Sciatic nerve (tissue), 2 donors: ENCODE measurements around the gene RNF215. TPM values are rescaled to one million over a fixed set of nuclear protein-coding genes. Genes with fewer than 3 reads are reported as not detected.
"Not testable (repeated sequence)": the region's sequence is repeated elsewhere in the genome, so short reads cannot be mapped to it uniquely, and the experiment has no call there.

Experiments
- ATAC-seq: fragments of 200-7000 bp; cut with Tn5 transposase; one replicate; pipeline ENCODE4 v1.9.1; 2020; ENCODE audit warnings: mild to moderate bottlenecking, moderate library complexity
- DNase-seq: peaks from one replicate; pipeline ENCODE4 v3.0.0-alpha.2; 2020; ENCODE audit warnings: low spot score
- intact Hi-C: fragments of 100-400 bp; cut with DNase I; formaldehyde crosslinking; loops from one replicate; pipeline ENCODE4 v1.14.2; 2022
- total RNA-seq: library from RNA; stranded (reverse); fragmentation: NEBNext Ultra II Directional; extraction: Animal tissue kit (Norgen Biotek cat#: 25700); gene quantifications from one replicate; pipeline ENCODE4 v1.2.1, GENCODE V29; 2021
- donor health status: DM: no; HTN: no; CAD: no.
- donor health status: DM: no; HTN: no; CAD: no.

RNF215 gene
- total RNA-seq, 1 donor from 2014 or later: 25.5 TPM

DNA sequence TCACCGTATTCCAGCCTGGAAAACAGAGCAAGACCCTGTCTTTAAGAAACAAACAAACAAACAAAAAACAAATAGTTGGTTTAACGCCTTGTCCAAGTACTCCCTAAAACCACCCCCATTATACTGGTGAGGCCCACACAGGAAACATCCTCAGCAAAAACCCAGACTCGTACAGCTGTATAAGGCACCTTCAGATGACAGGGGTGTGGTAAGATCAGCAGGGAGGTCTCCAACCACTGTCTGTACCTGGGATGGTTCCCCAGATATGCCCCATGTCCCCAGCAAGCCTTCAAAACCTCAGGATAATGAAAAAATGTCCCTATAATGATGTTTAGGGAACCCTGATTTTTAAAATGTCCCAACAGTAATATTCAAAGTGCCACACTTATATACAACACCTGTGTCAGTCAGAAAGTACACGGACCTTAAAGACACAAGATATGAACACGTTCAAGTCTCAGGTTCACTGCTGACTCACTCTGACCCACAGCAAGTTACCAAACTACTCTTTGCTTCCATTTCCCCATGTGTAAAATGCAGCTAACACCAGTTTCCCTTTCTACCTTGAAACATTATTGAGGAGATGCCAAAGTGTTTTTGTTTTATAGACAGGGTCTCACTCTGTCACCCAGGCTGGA, 39.8 kb downstream of the RNF215 start:
- intact Hi-C loops: no loop called here
- no peak for DNase-seq
- ATAC-seq: no peak

DNA sequence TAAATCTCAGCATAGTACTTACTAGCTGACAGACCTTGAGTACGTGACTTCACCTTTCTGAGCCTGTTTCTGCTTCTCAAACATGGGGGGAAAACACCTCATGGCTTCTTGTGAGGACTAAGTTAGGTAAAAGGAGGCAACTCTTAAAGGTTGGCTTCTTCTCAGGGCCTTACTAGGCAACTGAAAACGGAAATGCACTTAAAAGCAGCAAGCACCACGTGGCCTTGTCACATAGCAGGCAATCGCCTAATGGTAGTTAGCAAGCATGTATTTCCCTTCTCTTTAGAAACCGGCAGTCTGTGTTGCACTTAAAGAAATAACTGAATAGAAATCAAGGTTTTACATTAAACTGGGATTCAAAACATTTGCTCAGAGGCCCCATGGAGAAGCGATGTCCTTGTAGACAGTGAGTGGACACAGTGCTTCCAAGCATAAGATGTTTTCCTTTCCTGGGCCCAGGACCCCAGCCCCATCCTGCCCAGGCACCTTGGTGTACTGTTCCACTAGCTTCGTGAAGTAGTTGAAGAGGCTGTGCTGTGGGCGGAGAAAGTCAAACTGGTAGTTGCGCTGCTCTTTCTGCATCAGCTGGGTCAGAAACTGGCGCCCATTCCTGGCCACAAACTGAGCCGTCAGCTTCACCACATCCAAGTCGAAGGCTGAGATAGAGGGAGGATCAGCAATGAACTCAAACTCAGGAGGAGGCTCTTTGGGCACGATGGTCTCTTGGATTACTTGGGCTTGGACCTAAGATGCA, 42.6 kb downstream of the RNF215 start:
- intact Hi-C loops: no loop called here
- ATAC-seq (no peak), DNase-seq (no peak)

DNA sequence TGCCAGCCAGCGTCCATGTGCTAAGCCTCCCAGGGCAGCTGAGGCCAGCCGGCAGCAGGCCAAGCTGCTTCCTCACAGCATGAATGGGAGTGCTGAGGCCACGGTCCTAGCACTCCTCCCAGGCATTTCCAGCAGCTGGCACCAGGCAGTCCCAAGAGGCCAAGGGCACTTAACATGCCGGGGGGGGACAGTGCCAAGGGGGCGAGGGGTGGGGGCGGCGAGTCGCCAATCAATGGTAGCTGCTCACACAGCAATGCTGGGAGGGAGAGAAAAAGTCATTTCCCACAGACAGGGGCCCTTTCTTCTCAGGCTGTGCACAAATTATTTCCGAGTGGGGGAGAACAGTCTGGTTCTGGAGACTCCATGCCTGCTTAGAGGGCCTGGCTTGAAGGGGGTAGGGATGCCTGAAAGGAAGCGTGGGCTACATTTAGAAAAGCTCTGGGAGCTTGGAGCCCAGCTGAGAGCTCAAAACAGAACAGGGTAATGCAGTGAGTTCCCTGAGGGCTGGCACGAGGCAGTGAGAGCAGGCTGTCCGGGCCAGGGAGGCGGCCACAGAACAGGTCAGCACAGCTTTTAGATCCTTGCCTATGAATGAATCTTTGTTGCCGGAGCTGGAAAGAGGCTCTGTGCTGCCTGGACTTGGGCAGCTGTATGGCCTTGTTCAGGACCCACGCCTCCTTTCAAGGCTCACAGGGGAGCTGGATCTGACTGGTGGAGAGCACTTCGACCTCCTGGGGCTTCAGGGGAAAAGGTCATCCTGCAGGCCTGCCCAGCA, 46.1 kb downstream of the RNF215 start:
- ATAC-seq (peak; percentile 89), DNase-seq (peak; percentile 80)
- intact Hi-C loops: no loop called here

DNA sequence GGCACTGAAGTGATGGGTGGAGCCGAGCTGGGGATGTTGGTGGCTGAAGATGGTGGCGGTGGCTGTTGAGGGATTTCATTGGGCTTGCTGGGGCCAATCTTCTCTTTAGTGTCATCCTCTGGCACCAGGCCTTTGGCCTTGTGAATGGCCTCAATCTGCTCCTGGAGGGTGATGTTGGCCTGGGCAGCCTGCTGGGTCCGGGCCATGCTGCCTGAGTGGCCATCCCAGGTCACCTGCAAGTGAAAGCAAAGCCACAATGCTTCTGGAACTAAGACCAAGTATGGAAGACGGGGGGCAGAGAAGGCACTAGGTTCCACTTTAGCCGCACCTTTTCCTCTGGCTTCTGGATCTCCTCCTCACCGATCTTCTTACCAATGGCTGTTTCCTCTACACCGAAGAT, 48.4 kb downstream of the RNF215 start:
- ATAC-seq (no peak), DNase-seq (no peak)
- intact Hi-C loops: no loop called here

DNA sequence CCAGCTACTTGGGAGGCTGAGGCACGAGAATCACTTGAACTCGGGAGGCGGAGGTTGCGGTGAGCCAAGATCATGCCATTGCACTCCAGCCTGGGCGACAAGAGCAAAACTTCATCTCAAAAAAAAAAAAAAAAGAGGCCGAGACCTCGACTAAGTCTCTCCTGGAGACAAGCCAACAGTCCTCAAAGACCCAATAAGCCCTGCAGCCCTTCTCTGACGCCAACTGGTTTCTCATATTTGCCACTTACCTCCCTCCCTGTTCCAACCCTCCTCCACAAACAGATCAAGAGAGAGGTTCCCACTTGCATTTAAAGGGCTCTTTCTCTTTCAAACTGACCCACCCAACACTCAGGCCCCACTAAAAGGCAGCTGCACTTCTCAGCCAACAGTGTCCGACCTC, 48.9 kb downstream of the RNF215 start:
- intact Hi-C loops, DNase-seq, ATAC-seq: not testable (repeated sequence)

DNA sequence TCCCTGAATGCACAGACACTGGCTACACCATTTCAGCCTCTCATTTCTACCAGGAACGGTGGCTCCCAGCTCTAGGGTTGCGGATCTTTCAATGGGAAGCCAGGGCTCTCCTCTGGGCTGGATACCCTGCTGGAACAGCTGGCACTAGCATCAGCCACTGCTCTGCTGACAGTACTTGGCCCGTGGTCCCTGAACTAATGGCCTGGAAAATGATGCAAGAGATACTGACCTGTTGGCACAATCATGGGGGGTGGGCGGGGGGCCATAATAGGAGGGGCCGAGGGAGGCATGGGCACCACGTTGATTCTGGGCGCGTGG, 49.8 kb downstream of the RNF215 start:
- ATAC-seq (no peak), DNase-seq (no peak)
- intact Hi-C loops: no loop called here

DNA sequence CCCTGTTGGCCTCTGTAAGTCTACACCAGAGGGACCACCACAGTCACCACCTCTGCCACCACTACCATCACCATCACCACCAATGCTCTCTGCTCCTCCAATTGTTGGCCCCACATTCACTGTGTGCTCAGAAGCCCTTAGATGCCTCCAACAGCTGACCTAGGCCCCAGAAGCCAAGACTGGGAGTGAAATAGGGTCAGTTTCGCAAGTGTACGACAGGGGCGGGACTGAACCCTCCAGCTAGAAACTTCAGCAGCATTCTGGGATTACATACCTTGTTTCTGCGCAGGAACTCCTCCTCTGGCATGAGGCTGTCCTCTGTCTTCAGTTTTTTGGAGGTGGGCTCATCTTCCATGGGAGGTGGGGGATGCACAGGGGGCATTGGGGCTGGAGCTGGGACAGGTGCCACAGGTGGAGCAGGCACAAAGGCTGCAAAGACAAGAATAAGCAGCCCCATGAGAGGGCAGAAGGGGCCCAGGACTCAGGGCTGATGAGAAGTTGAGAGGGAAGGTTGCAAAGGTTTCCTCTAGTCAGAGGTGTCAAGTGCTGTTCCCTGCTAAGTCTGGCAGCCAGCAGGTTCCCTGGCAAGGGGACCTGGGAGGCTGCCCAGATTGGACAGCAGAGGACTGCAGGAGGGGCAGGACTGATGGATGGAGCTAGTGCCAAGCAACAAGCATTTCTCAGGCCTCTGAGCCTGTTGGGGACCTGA, 50.3 kb downstream of the RNF215 start:
- intact Hi-C loops: no loop called here
- DNase-seq: no peak
- ATAC-seq: no peak

DNA sequence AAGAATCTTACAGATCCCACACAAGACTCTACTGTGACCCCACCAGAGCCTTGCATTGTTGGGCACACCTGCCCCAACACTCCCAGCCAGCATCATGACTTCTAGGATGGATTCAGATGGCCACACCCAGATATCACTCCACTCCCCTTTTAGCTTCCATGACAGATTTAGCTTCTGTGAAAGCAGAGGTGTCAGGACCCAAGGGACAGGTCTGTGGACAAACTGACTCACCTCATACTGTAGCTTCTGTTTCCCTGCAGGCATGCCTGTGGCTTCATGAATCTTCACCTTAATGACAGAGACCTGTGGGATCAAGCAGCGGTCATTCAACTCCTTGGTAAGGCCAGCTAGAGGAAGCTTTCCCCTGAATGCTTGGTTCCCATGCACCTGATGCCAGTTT, 52.0 kb downstream of the RNF215 start:
- intact Hi-C loops: no loop called here
- DNase-seq (no peak), ATAC-seq (no peak)

DNA sequence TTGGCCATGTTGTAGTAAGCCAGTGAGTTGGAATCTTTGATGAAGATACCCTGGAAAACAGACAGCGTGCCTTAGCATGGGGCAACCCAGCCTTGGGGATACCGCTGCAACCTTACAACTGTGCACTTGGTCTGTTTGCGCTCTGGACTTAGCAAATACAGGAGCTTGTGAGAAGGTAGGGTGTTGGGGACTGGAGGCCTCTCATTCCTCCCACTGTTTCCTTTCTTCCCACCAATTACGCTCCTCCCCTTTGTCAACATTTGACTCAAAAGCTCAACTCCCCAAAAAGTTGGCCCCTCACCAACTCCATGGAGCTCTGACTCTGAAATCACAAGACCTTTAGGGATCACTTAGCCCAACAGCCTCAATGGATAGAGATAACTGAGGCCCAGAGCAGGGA, 52.6 kb downstream of the RNF215 start:
- no peak for DNase-seq
- intact Hi-C loops: no loop called here
- ATAC-seq: no peak

DNA sequence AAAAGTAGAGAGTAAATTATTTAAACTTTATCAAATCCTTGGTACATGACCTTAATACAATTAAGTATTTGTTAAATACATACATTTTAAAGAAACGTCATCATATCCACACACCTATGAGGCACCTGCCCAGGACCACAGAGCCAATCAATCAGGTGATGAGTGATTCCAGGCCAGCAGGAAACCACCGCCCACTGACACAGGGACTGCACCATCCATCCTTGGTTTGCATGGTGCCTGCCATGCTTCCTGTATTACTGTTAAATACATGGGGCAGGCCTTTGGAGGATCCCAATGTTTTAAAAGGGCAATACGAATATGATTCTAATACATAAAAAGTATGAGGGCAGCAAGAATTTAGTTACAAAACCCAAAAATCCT, 53.5 kb downstream of the RNF215 start:
- intact Hi-C loops: no loop called here
- no peak for DNase-seq
- no peak for ATAC-seq

DNA sequence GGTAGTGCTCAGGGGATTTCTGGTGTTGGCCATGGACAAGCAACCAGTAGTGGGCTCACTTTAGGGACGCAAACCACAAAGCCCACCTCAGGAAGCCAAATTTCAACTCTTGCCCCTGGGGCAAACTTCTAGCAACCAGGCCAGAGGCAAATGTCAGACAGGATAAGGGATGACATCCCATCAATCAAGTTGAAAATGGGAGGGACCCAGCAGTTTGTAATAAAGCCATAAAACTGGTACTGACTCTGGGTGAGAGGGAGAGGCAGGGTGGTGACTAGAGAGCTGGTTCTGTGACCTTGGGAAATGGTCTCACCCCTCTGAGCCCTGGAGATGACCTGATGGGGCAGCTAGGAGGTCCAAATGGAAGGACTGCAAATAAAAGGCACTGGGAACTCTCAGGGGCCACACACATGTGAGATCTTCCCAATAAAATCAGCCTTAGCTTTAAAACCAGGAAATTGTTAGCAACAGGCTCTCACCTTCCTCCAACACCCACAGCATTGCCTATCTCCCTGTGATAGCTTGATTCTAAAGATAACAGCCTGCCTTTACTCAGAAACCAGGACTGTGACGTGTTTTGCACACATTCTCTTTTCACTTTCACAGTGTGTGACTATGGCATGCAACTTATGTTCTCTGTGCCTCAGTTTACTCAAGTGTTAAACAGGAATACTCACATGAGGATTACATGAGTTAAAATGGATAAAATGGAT, 54.1 kb downstream of the RNF215 start:
- ATAC-seq (no peak), DNase-seq (no peak)
- intact Hi-C loops: no loop called here

DNA sequence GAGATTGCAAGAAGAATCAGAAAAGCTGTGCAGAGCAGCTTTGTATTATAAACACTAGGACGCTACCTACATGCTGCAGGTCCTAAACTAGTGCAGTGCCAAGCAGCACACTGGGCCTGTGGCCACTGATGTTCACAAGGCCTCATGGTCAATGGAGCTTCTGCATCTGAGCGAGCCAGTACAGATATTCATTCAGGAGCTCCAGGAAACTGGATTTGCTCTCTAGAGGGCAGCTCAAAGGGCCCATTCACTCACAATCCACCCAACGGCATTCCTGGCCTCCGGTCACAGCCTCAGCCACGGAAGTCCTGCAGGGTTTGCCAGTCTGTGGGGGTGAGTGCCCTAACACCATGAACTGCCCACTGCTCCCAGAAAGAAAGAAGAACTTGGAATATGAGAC, 54.7 kb downstream of the RNF215 start:
- ATAC-seq (peak; percentile 20), DNase-seq (no peak)
- intact Hi-C loops: no loop called here

Other genes starting within 250 kb of the RNF215 start
- gene LIF, start 140.7 kb downstream of the RNF215 start, total RNA-seq: 3.2 TPM
- gene OSM, start 120.6 kb downstream of the RNF215 start, total RNA-seq: 6.4 TPM
- gene CASTOR1, start 97.9 kb downstream of the RNF215 start, total RNA-seq: 15.9 TPM
- gene TBC1D10A, start 60.5 kb downstream of the RNF215 start, total RNA-seq: 29.4 TPM
- 138 TPM for gene SF3A1, start 30.5 kb downstream of the RNF215 start, total RNA-seq
- 0.71 TPM for gene CCDC157, start 30.4 kb downstream of the RNF215 start, total RNA-seq
- 20.8 TPM for gene SEC14L2, start 9.6 kb upstream of the RNF215 start, total RNA-seq
- 3.6 TPM for gene MTFP1, start 38.4 kb upstream of the RNF215 start, total RNA-seq
- gene SEC14L3, start 84.6 kb upstream of the RNF215 start, total RNA-seq: not detected
- 0.62 TPM for gene SEC14L4, start 118.3 kb upstream of the RNF215 start, total RNA-seq
- 4.3 TPM for gene SEC14L6, start 159.3 kb upstream of the RNF215 start, total RNA-seq
- 26.3 TPM for gene GAL3ST1, start 187.3 kb upstream of the RNF215 start, total RNA-seq
- 46.6 TPM for gene PES1, start 204.5 kb upstream of the RNF215 start, total RNA-seq
- gene TCN2, start 219.8 kb upstream of the RNF215 start, total RNA-seq: 21.6 TPM
- gene SLC35E4, start 248.4 kb upstream of the RNF215 start, total RNA-seq: 3.4 TPM